ENCODE measurements around the gene ZNF320. TPM values are rescaled to one million over a fixed set of nuclear protein-coding genes. Genes with fewer than 3 reads are reported as not detected.

The ZNF320 gene
- polyA plus RNA-seq, 6 donors from 2014 or later, result 4.6 to 11.7 (median 7.3) TPM; not detected in 1

Other genes starting within 250 kb of the ZNF320 start
- 10 to 100 TPM; 14.2 to 53.5 (median 35.9) TPM for gene ZNF611, start 162.6 kb downstream of the ZNF320 start, polyA plus RNA-seq (ENCODE audit: low read depth in 6 of 6)
- 10 to 100 TPM in 4 of 6 donors, 1 to 10 TPM in 2; 8.2 to 21.9 (median 10.6) TPM for gene ZNF600, start 110.8 kb downstream of the ZNF320 start, polyA plus RNA-seq (ENCODE audit: low read depth in 6 of 6)
- gene ZNF28, start 76.0 kb downstream of the ZNF320 start, polyA plus RNA-seq (ENCODE audit: low read depth in 6 of 6), result 10 to 100 TPM; 16.7 to 37.8 (median 19.8) TPM
- 10 to 100 TPM; 22.0 to 44.5 (median 30.3) TPM for gene ZNF468, start 40.0 kb downstream of the ZNF320 start, polyA plus RNA-seq (ENCODE audit: low read depth in 6 of 6)
- 1 to 10 TPM in 5 of 6 donors, not detected in 1; 1.7 to 5.2 (median 4.1) TPM for gene ZNF888, start 25.8 kb upstream of the ZNF320 start, polyA plus RNA-seq (ENCODE audit: low read depth in 6 of 6)
- 10 to 100 TPM; 12.1 to 22.9 (median 20.5) TPM for gene ZNF816, start 65.2 kb upstream of the ZNF320 start, polyA plus RNA-seq (ENCODE audit: low read depth in 6 of 6)
- gene ERVV-1, start 116.3 kb upstream of the ZNF320 start, polyA plus RNA-seq (ENCODE audit: low read depth in 6 of 6), result not detected
- gene ERVV-2, start 147.1 kb upstream of the ZNF320 start, polyA plus RNA-seq (ENCODE audit: low read depth in 6 of 6), result not detected
- gene ZNF160, start 205.8 kb upstream of the ZNF320 start, polyA plus RNA-seq (ENCODE audit: low read depth in 6 of 6), result 10 to 100 TPM; 11.2 to 40.7 (median 25.5) TPM
- gene ZNF415, start 235.3 kb upstream of the ZNF320 start, polyA plus RNA-seq (ENCODE audit: low read depth in 6 of 6), result 10 to 100 TPM in 2 of 6 donors, 1 to 10 TPM in 4; 4.6 to 22.2 (median 6.8) TPM

All from naive B cell (primary cell).